Endothelial cell of umbilical vein (primary cell): ENCODE measurements around the gene ZBTB43. TPM values are rescaled to one million over a fixed set of nuclear protein-coding genes. Genes with fewer than 3 reads are reported as not detected.

ENCODE experiments used
- BruUV-seq: library from RNA; stranded (reverse); fragments of 400-500 nt; replicated peaks from 2 replicates; lab custom pipeline; 2021; lab: Mats Ljungman, UMichigan
- CTCF ChIA-PET: fragments of 300-600, 350-600 bp; sonication (Branson Sonifier 250); formaldehyde crosslinking; loops from one replicate; lab custom pipeline; 2021; ENCODE audit warnings: antibody characterized with exemption, inconsistent platforms; lab: Charles Lee
- POLR2A ChIA-PET: fragments of 300-600, 350-600 bp; sonication (Branson Sonifier 250); formaldehyde crosslinking; loops from one replicate; lab custom pipeline; 2021; ENCODE audit warnings: antibody characterized with exemption, inconsistent platforms; lab: Charles Lee
- DNase-seq: peaks from one replicate; pipeline ENCODE4 v3.0.0-alpha.2; 2011; ENCODE audit warnings: low read depth, low spot score
- FAIRE-seq: peaks from 2 replicates; lab custom pipeline; 2011; peaks lifted over from hg19 to GRCh38; lab: Jason Lieb, UNC
- H2AFZ ChIP-seq: 2 replicates; pipeline ENCODE4 v1.6.0; 2012; ENCODE audit warnings: low read depth, low read length, control low read depth, inconsistent platforms
- H3K27ac ChIP-seq: 2 replicates; pipeline ENCODE4 v1.5.1; 2011; ENCODE audit warnings: low read depth, mild to moderate bottlenecking, control low read depth, low read length, moderate library complexity; ENCODE audit not compliant: insufficient read depth
- H3K27me3 ChIP-seq, 2 experiments: 2 replicates each; pipeline versions ENCODE4 v1.6.0 to v1.6.1; 2011; ENCODE audit warnings: low read length in 2 of 2, mixed read lengths in 1 of 2; ENCODE audit not compliant: control insufficient read depth in 2 of 2, insufficient read depth in 2 of 2
- H3K36me3 ChIP-seq, 2 experiments: 2 replicates in 1 of 2; 3 replicates in 1 of 2; pipeline ENCODE4 v1.5.1; 2011; ENCODE audit warnings: low read length in 2 of 2, mild to moderate bottlenecking in 1 of 2, moderate library complexity in 1 of 2; ENCODE audit not compliant: control insufficient read depth in 2 of 2, insufficient read depth in 2 of 2; ENCODE audit errors: extremely low read depth in 1 of 2
- H3K4me1 ChIP-seq: 3 replicates; pipeline ENCODE4 v1.5.1; 2011; ENCODE audit warnings: mild to moderate bottlenecking, low read length; ENCODE audit not compliant: control insufficient read depth, insufficient read depth; ENCODE audit errors: extremely low read depth
- H3K4me2 ChIP-seq: 2 replicates; pipeline ENCODE4 v1.6.1; 2011; ENCODE audit warnings: low read length, control low read depth, mixed read lengths; ENCODE audit not compliant: insufficient read depth
- H3K4me3 ChIP-seq, 3 experiments: fragments of 200-600 bp in 1 of 3; sonication (generic), shearing (Covaris generic) in 1 of 3; replicated peaks in 1 of 3; 2 replicates each; pipeline ENCODE4 v1.5.1; 2011 to 2016; ENCODE audit warnings: control low read depth in 3 of 3, low read length in 3 of 3, mild to moderate bottlenecking in 2 of 3, inconsistent platforms in 1 of 3, low read depth in 1 of 3, moderate library complexity in 1 of 3; ENCODE audit not compliant: insufficient read depth in 1 of 3
- H3K79me2 ChIP-seq: 2 replicates; pipeline ENCODE4 v1.6.0; 2012; ENCODE audit warnings: low read length, inconsistent platforms; ENCODE audit not compliant: control insufficient read depth, insufficient read depth
- H3K9ac ChIP-seq: replicated peaks from 2 replicates; pipeline ENCODE3; 2011; ENCODE audit warnings: low read length, control low read depth; ENCODE audit not compliant: insufficient read depth; ENCODE audit errors: extremely low read depth
- H3K9me1 ChIP-seq: replicated peaks from 3 replicates; pipeline ENCODE4 v1.6.0; 2011; ENCODE audit warnings: mild to moderate bottlenecking, low read length; ENCODE audit not compliant: control insufficient read depth, insufficient read depth; ENCODE audit errors: extremely low read depth
- H3K9me3 ChIP-seq: replicated peaks from 2 replicates; pipeline ENCODE4 v1.5.1; 2012; ENCODE audit warnings: low read length, inconsistent platforms; ENCODE audit not compliant: control insufficient read depth, insufficient read depth
- H4K20me1 ChIP-seq: replicated peaks from 2 replicates; pipeline ENCODE3; 2011; ENCODE audit warnings: mild to moderate bottlenecking, low read length; ENCODE audit not compliant: control insufficient read depth, insufficient read depth; ENCODE audit errors: extremely low read depth
- CTCF ChIP-seq, 2 donors: IDR thresholded peaks; 1 replicate in 1 of 2; 2 replicates in 1 of 2; pipeline ENCODE4 v1.5.1; 2011; ENCODE audit warnings: low read length in 2 of 2, mild to moderate bottlenecking in 2 of 2, moderate library complexity in 2 of 2, control low read depth in 1 of 2, inconsistent platforms in 1 of 2, low read depth in 1 of 2; ENCODE audit not compliant: insufficient read depth in 1 of 2; ENCODE audit errors: extremely low read depth in 1 of 2
- EZH2 ChIP-seq: IDR thresholded peaks from 2 replicates; pipeline ENCODE4 v1.6.1; 2012; ENCODE audit warnings: borderline replicate concordance, low read depth, mild to moderate bottlenecking, moderate library complexity, low read length, inconsistent platforms; ENCODE audit not compliant: severe bottlenecking
- FOS ChIP-seq: IDR thresholded peaks from 2 replicates; pipeline ENCODE4 v1.6.1; 2011; ENCODE audit warnings: mild to moderate bottlenecking, low read length, moderate library complexity, borderline replicate concordance; ENCODE audit not compliant: insufficient read depth
- GATA2 ChIP-seq: IDR thresholded peaks from 2 replicates; pipeline ENCODE4 v1.7.0; 2011; ENCODE audit warnings: low read depth, mild to moderate bottlenecking, moderate library complexity, mixed read lengths, low read length; ENCODE audit not compliant: insufficient read length, insufficient read depth
- JUN ChIP-seq: IDR thresholded peaks from 2 replicates; pipeline ENCODE4 v1.6.1; 2011; ENCODE audit warnings: borderline replicate concordance, low read depth; ENCODE audit not compliant: insufficient read length, insufficient read depth
- MYC ChIP-seq: IDR thresholded peaks from one replicate; pipeline ENCODE4 v1.6.1; 2011; ENCODE audit warnings: mild to moderate bottlenecking, low read depth, low read length
- POLR2A ChIP-seq: IDR thresholded peaks from 2 replicates; pipeline ENCODE4 v1.6.1; 2012; ENCODE audit warnings: low read depth, mild to moderate bottlenecking, control low read depth, low read length
- POLR2AphosphoS5 ChIP-seq: IDR thresholded peaks from 2 replicates; pipeline ENCODE4 v1.6.1; 2012; ENCODE audit warnings: low read depth, mild to moderate bottlenecking, control low read depth, low read length, moderate library complexity; ENCODE audit not compliant: insufficient read depth
- dilution Hi-C: fragments of 300-500 bp; cut with MboI; formaldehyde crosslinking; loops from one replicate; pipeline ENCODE4 v1.15.0; 2019; ENCODE audit warnings: low sequenced_read_pairs; ENCODE audit not compliant: extremely low pct_ligation_motif_present
- intact Hi-C: fragments of 100-400 bp; cut with micrococcal nuclease; formaldehyde crosslinking; loops from one replicate; pipeline ENCODE4 v1.10.0; 2022
- polyA plus RNA-seq, 4 experiments: library from polyadenylated mRNA; depleted of rRNA in 3 of 4; stranded (reverse) in 3 of 4; unstranded in 1 of 4; fragments of >200 nt; gene quantifications; 2 replicates each; pipeline versions ENCODE4 v1.2.1 to v1.2.3, GENCODE V29; 2011 to 2012; ENCODE audit warnings: missing spikeins in 1 of 4
- total RNA-seq: library from RNA; stranded (reverse); gene quantifications from 2 replicates; pipeline ENCODE4 v1.2.3, GENCODE V29; 2021
- TF ChIP-seq, protein P1 (sequence below): IDR thresholded peaks from 2 replicates; pipeline ENCODE4 v1.6.1; 2011; ENCODE audit not compliant: insufficient read depth, insufficient read length

The ZBTB43 gene
- total and polyA plus RNA-seq, 2 donors (not counting 3 experiments of a cell fraction or from before 2014, with no cell fraction given) = 3.2 to 9.0 TPM

DNA sequence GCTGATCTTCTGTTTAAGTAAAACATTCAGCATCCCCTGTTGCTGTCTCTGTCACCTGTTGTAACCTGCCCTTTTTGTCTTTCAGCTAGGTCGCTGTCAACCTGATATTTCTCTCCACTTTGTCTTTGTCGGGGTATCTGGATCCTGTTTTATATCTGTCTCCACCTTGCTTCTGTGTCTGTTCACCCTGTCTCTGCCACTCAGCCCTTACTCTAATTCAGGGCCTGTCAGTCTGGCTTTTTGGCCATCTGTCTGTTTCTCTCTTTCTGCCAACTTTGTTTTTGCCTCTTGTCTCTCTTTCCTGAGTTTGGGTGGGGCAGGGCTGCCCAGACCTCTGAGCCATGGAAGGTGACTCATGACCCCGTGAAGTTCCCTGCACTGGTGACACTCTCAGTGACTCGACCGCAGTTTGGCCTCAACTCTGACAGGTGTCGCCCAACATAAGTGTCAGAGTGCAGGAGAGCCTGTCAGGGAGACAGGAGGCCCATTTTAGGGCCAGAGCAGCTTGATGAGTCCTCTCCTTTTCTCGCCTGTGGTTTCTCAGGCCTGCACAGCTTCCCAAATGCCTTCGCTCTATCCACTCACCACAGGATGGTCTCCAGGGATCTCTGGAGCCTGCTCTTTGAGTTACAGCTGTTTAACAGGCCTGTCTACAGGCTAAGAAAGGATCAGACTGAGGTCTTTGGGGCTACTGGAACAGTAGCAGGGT is 868 bp downstream of the ZBTB43 start:
- CTCF ChIA-PET = interaction anchor here (0.6 to 1.0 kb wide), 2 partner anchors 11 to 24 kb away, joined by 3 to 5 read pairs; no protein-coding TSS in a partner anchor
- H3K79me2 ChIP-seq = peaks cover 36% of the 10 kb centered on the region

DNA sequence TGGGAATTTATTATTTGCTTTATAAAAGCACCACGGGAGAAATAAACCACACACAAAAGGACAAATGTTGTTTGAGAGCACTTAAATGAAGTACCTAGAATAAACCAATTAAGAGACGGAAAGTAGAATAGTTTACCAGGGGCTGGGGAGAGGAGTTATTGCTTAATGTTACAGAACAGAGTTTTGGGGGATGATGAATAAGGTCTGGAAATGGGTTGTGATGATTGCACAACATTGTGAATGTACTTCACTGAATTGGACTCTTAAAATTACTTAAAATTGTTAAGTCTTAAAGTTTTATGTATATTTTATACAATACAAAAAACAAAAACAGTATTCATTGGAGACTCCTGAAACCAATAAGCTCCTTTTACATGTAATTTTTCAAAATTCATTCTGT is 1.5 kb downstream of the ZBTB43 start:
- ChIA-PET POLR2A (no interaction called here), CTCF (no interaction called here)
- H3K9ac ChIP-seq = peak overlapping the region; percentile 17
- FAIRE-seq (no peak), DNase-seq (no peak)
- H2AFZ ChIP-seq = no peak overlapping the region
- peaks cover 41% of the 10 kb centered on the region for H3K79me2 ChIP-seq
- no TSS peak for BruUV-seq
- H4K20me1 ChIP-seq = no peaks in the 10 kb centered on the region
- H3K27ac ChIP-seq = no peak overlapping the region
- no peaks in the 10 kb centered on the region for H3K9me1 ChIP-seq
- no peaks in the 10 kb centered on the region for H3K9me3 ChIP-seq
- H3K4me2 ChIP-seq = peak overlapping the region; percentile 82
- intact Hi-C loops (no loop called here), dilution Hi-C loops (no loop called here)
- no peak overlapping the region for H3K4me3 ChIP-seq
- no peak for TF ChIP-seq JUN
- TF ChIP-seq CTCF (IDR thresholded peaks at IDR 0.05; ENCODE audit: extremely low read depth in 1 of 2, insufficient read depth in 1 of 2, low read depth in 1 of 2, low read length in 2 of 2) = no peak
- TF ChIP-seq GATA2 = no peak
- TF ChIP-seq FOS = no peak
- no peak for TF ChIP-seq MYC
- no peak for TF ChIP-seq POLR2A
- no peak for TF ChIP-seq EZH2
- TF ChIP-seq POLR2AphosphoS5 = no peak
- TF ChIP-seq, protein P1, sequence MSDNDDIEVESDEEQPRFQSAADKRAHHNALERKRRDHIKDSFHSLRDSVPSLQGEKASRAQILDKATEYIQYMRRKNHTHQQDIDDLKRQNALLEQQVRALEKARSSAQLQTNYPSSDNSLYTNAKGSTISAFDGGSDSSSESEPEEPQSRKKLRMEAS = no peak
- peaks cover 0 to 2% of the 10 kb centered on the region in 2 experiments for H3K27me3 ChIP-seq
- peaks cover 0 to 3% of the 10 kb centered on the region in 2 experiments for H3K36me3 ChIP-seq
- peaks cover 10% of the 10 kb centered on the region for H3K4me1 ChIP-seq

More for the DNA sequence above, 868 bp downstream of the ZBTB43 start:
- intact Hi-C loops = no loop called here
- POLR2A ChIA-PET = no interaction called here
- peak overlapping the region; percentile 46 for H3K27ac ChIP-seq
- H3K36me3 ChIP-seq = peaks cover 0 to 3% of the 10 kb centered on the region in 2 experiments
- peaks cover 0 to 2% of the 10 kb centered on the region in 2 experiments for H3K27me3 ChIP-seq
- TSS peak; percentile 53 for BruUV-seq
- H4K20me1 ChIP-seq = no peaks in the 10 kb centered on the region
- no peaks in the 10 kb centered on the region for H3K9me3 ChIP-seq
- peak overlapping the region; percentile 82 for H3K4me2 ChIP-seq
- H2AFZ ChIP-seq = peak overlapping the region; percentile 97
- DNase-seq = peak; percentile 33
- H3K4me1 ChIP-seq = peaks cover 10% of the 10 kb centered on the region
- H3K9me1 ChIP-seq = no peaks in the 10 kb centered on the region
- dilution Hi-C loops = no loop called here
- TF ChIP-seq FOS (no peak), EZH2 (no peak), POLR2A (no peak)
- no peak for FAIRE-seq
- H3K9ac ChIP-seq = peak overlapping the region; percentile 71
- peak overlapping the region; percentile 8 to 94 (median 70) for H3K4me3 ChIP-seq
